Adrenal gland (tissue), 5 donors: ENCODE results near the gene BUD31.

Source experiments
- CTCF ChIP-seq, 6 experiments: fragments of 450-650 bp in 4 of 6; fragments of 200-600 bp in 2 of 6; sonication (generic) in 1 of 6; IDR thresholded peaks; 1 replicate in 5 of 6; 2 replicates in 1 of 6; pipeline versions ENCODE4 v1.5.1 to v1.8.0; 2016 to 2021; ENCODE audit warnings: antibody characterized with exemption in 6 of 6, mild to moderate bottlenecking in 2 of 6, moderate library complexity in 1 of 6
- POLR2A ChIP-seq, 2 donors: fragments of 450-650 bp; IDR thresholded peaks; one replicate each; pipeline ENCODE4 v1.6.1; 2017; ENCODE audit warnings: antibody characterized with exemption in 2 of 2, mild to moderate bottlenecking in 2 of 2, moderate library complexity in 1 of 2
- donor health status: DM: no; HTN: no; CAD: no.

- no peak for TF ChIP-seq CTCF (IDR thresholded peaks at IDR 0.05)
- no peak for TF ChIP-seq POLR2A (IDR thresholded peaks at IDR 0.05)
Measured at GRCh38 chr7:99461221-99461620, 52.5 kb downstream of the BUD31 start.
